Measurements from ENCODE around the gene CATSPERB.
"Not testable (repeated sequence)": the region's sequence is repeated elsewhere in the genome, so short reads cannot be mapped to it uniquely, and the experiment has no call there.

Gene CATSPERB

GRCh38 chr14:91577632-91578233 lies 154.2 kb downstream of the CATSPERB start:
- DNase-seq (ENCODE audit: low read depth): no peak

- DNase-seq (ENCODE audit: low read depth): no peak
These were observed 156.2 kb downstream of the CATSPERB start for GRCh38 chr14:91575469-91576208.

GRCh38 chr14:91573894-91574837 lies 157.7 kb downstream of the CATSPERB start:
- DNase-seq (ENCODE audit: low read depth): peak; percentile 82

- no peak for DNase-seq (ENCODE audit: low read depth)
These were observed 158.4 kb downstream of the CATSPERB start for GRCh38 chr14:91573528-91573893.

GRCh38 chr14:91570021-91570420 lies 161.9 kb downstream of the CATSPERB start:
- DNase-seq (ENCODE audit: low read depth): no peak

GRCh38 chr14:91569301-91569700 lies 162.6 kb downstream of the CATSPERB start:
- no peak for DNase-seq (ENCODE audit: low read depth)

GRCh38 chr14:91568626-91569025 lies 163.3 kb downstream of the CATSPERB start:
- no peak for DNase-seq (ENCODE audit: low read depth)

- DNase-seq (ENCODE audit: low read depth): not testable (repeated sequence)
These were observed 164.1 kb downstream of the CATSPERB start for GRCh38 chr14:91567827-91568226.

- no peak for DNase-seq (ENCODE audit: low read depth)
These were observed 176.4 kb downstream of the CATSPERB start for GRCh38 chr14:91555531-91555930.

- DNase-seq (ENCODE audit: low read depth): no peak
These were observed 177.2 kb downstream of the CATSPERB start for GRCh38 chr14:91554535-91555332.

- no peak for DNase-seq (ENCODE audit: low read depth)
These were observed 183.8 kb downstream of the CATSPERB start for GRCh38 chr14:91548108-91548507.

GRCh38 chr14:91545946-91546716 lies 185.8 kb downstream of the CATSPERB start:
- no peak for DNase-seq (ENCODE audit: low read depth)

GRCh38 chr14:91545204-91545603 lies 186.7 kb downstream of the CATSPERB start:
- no peak for DNase-seq (ENCODE audit: low read depth)

- DNase-seq (ENCODE audit: low read depth): no peak
These were observed 195.6 kb downstream of the CATSPERB start for GRCh38 chr14:91536327-91536726.

GRCh38 chr14:91534059-91534458 lies 197.8 kb downstream of the CATSPERB start:
- not testable (repeated sequence) for DNase-seq (ENCODE audit: low read depth)

- DNase-seq (ENCODE audit: low read depth): no peak
These were observed 198.3 kb downstream of the CATSPERB start for GRCh38 chr14:91533623-91534022.
